HG02870 (cell line): ENCODE data around the gene AGPAT1.

ENCODE experiments used
- ATAC-seq: cut with Tn5 transposase; IDR thresholded peaks from one replicate; pipeline ENCODE4 v1.9.1; 2021; ENCODE audit warnings: mild to moderate bottlenecking, moderate library complexity; ENCODE audit not compliant: unreplicated experiment

The AGPAT1 gene

DNA sequence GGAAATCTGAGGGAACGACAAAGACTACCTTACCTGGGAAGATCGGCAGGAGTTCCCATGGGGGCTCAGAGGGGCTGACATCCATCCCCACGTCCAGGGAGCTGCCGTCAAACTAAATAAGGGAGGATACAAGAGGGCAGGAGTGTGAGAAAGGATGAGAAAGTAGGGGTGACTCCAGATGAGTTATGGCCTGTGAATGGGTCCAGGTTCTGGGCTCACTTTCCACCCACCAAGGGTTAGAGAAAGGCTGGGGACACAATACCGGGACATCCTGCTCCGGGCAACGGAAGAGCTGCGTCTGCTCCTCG lies 48.5 kb downstream of the AGPAT1 start:
- ATAC-seq: no peak

DNA sequence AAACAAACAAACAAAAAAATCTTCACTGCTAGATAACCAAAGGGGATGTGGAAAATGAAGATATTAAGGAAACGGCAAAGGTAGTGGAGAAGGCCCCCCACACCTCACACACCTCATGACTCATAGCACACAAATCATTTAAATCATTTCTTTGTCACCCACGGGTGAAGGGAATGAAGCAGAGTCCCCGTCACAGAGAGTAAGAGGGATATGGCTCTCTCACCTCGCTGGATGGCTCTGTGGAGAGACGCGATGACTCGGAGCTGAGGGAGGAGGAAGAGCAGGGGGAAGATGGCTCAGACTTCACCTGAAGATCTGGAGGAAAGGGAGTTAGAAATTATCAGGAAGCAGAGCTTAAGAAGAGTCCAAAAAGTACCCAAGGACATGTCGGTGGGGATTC lies 49.0 kb downstream of the AGPAT1 start:
- no peak for ATAC-seq

DNA sequence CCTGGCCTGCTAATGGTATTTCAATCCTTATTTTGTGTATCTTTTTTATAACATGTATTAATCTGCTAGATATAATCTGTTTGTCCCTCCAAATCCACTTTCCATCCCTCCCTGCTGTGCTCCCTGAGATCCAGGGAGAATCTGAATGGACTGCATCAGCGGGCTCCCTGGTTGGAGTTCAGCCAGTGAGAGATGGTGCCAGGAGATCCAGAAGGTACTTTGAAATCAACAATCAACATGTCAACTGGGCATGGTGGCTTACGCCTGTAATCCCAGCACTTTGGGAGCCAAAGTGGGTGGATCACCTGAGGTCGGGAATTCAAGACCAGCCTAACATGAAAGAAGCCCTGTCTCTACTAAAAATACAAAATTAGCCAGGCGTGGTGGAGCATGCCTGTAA lies 52.2 kb downstream of the AGPAT1 start:
- ATAC-seq: no peak

DNA sequence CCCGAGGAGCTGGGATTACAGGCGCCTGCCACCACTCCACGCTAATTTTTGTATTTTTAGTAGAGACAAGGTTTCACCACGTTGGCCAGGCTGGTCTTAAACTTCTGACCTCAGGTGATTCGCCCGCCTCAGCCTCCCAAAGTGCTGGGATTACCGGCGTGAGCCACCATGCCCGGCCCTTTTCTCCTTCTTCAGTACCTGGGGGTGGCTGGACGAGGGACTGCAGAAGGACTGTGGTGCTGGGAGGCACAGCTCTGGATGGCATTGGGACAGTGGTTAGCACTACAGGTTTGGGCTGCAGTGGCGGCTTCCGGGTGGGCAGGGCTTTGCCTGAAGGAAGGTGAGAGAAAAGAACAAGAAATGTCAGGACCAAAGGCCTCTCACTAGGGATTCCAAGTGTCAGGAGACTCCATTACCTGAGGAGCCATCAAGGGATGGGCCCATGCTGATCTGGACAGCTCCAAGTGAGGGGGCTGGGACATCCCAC lies 55.3 kb downstream of the AGPAT1 start:
- no peak for ATAC-seq

DNA sequence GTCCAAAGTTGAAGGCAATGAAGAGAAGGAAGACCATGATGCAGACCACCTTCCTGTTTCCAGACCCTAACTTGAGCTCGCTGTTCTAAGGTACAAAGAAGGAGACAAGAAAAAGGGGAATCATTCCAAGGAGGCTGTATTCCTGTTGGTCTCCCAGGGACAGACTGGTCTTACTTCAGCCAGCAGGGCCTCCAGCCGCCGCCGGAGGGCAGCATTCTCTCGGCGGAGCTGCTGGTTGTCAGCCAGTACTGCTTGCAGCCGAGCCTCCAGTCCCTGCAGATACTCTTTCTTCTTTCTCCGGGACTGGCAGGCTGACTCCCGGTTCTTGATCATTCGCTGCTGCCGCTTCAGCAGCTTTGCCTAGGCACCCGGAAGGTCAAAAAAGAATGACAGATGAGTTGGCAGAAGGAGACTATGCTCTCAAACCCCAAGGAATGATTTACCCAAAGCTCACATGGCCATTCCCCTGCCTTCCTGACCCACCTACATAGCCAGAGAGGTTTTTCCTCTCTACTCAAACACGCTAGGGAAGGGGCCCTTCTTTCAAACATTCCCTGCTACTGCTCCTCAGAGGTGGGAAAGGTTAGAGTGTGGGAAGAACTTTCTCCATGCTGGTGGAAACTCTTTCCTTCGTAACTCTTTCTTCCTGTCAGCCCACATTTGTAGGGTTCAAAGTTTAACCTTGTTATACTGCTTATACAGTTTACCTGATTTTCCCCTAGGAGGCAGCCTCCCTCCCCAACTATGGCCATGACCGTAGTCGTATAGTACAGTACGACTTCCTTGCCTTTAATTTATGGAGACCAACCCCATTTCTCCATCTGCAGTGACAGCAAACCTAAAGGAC lies 56.9 kb downstream of the AGPAT1 start:
- ATAC-seq: no peak
